OCI-LY3 (cell line): ENCODE results near the gene DENND5A.

Source experiments
- H2AFZ ChIP-seq: fragments of 200-600, 300-600 bp; shearing (Covaris generic); 2 replicates; pipeline ENCODE4 v1.6.0; 2014; ENCODE audit warnings: antibody characterized with exemption, low read depth, low read length
- H3K27ac ChIP-seq: fragments of 200-600, 300-600 bp; sonication (generic); 2 replicates; pipeline ENCODE4 v1.5.1; 2014; ENCODE audit warnings: mild to moderate bottlenecking, low read length, moderate library complexity, mixed read lengths
- H3K27me3 ChIP-seq: fragments of 200-600, 300-600 bp; sonication (generic); 2 replicates; pipeline ENCODE4 v1.6.1; 2014; ENCODE audit warnings: low read depth, low read length, mixed read lengths
- H3K36me3 ChIP-seq: fragments of 200-600, 300-600 bp; sonication (generic); replicated peaks from 2 replicates; pipeline ENCODE3; 2014; ENCODE audit warnings: low read depth, low read length, mixed read lengths
- H3K4me1 ChIP-seq: fragments of 300-600, 200-600 bp; sonication (generic); 2 replicates; pipeline ENCODE4 v1.6.1; 2014; ENCODE audit warnings: low read length, mixed read lengths
- H3K4me2 ChIP-seq: fragments of 200-600, 300-600 bp; sonication (generic); 2 replicates; pipeline ENCODE4 v1.6.1; 2014; ENCODE audit warnings: low read length, mixed read lengths
- H3K4me3 ChIP-seq: fragments of 300-600, 200-600 bp; sonication (generic); 2 replicates; pipeline ENCODE4 v1.5.1; 2014; ENCODE audit warnings: antibody characterized with exemption, mild to moderate bottlenecking, low read length, moderate library complexity
- H3K79me2 ChIP-seq: fragments of 300-600, 200-600 bp; shearing (Covaris generic); 2 replicates; pipeline ENCODE4 v1.6.1; 2014; ENCODE audit warnings: mild to moderate bottlenecking, low read length, mixed read lengths
- H3K9ac ChIP-seq: fragments of 300-600, 200-600 bp; shearing (Covaris generic); 2 replicates; pipeline ENCODE4 v1.6.0; 2014; ENCODE audit warnings: mild to moderate bottlenecking, low read length, moderate library complexity
- H3K9me3 ChIP-seq: fragments of 200-600, 300-600 bp; shearing (Covaris generic); 2 replicates; pipeline ENCODE4 v1.6.1; 2014; ENCODE audit warnings: low read length, mixed read lengths; ENCODE audit not compliant: insufficient read depth
- H4K20me1 ChIP-seq: fragments of 200-600, 300-600 bp; sonication (generic); 2 replicates; pipeline ENCODE4 v1.6.1; 2016; ENCODE audit warnings: low read length, mixed read lengths; ENCODE audit not compliant: insufficient read depth
- CTCF ChIP-seq: fragments of 200-600, 300-600 bp; sonication (generic); IDR thresholded peaks from 2 replicates; pipeline ENCODE4 v1.5.1; 2014; ENCODE audit warnings: antibody characterized with exemption, low read length, low read depth
- EZH2phosphoT487 ChIP-seq: fragments of 200-600 bp; shearing (Covaris generic); IDR thresholded peaks from 2 replicates; pipeline ENCODE4 v1.6.1; 2018; ENCODE audit warnings: antibody characterized with exemption, mixed run types, low read depth

The DENND5A gene

GRCh38 chr11:9219115-9219514 is 46.0 kb downstream of the DENND5A start:
- Histone ChIP-seq H3K4me3 (no peak overlapping the region), H3K9me3 (no peaks in the 10 kb centered on the region), H3K27ac (no peak overlapping the region), H3K36me3 (no peaks in the 10 kb centered on the region), H4K20me1 (peaks cover 20% of the 10 kb centered on the region), H3K79me2 (peaks cover 70% of the 10 kb centered on the region), H3K4me2 (no peak overlapping the region), H2AFZ (no peak overlapping the region), H3K27me3 (no peaks in the 10 kb centered on the region), H3K9ac (no peak overlapping the region), H3K4me1 (peaks cover 1% of the 10 kb centered on the region)
- TF ChIP-seq EZH2phosphoT487 = no peak
- no peak for TF ChIP-seq CTCF

GRCh38 chr11:9214765-9215164 is 50.4 kb downstream of the DENND5A start:
- H3K4me1 ChIP-seq = peaks cover 18% of the 10 kb centered on the region
- H3K27ac ChIP-seq = no peak overlapping the region
- H3K4me3 ChIP-seq = no peak overlapping the region
- no peak overlapping the region for H2AFZ ChIP-seq
- TF ChIP-seq EZH2phosphoT487 (no peak), CTCF (no peak)
- no peak overlapping the region for H3K4me2 ChIP-seq
- no peaks in the 10 kb centered on the region for H3K27me3 ChIP-seq
- no peaks in the 10 kb centered on the region for H3K9me3 ChIP-seq
- peaks cover 25% of the 10 kb centered on the region for H4K20me1 ChIP-seq
- no peak overlapping the region for H3K9ac ChIP-seq
- peaks cover 79% of the 10 kb centered on the region for H3K79me2 ChIP-seq
- no peaks in the 10 kb centered on the region for H3K36me3 ChIP-seq

- Histone ChIP-seq H3K27ac (no peak overlapping the region), H3K9ac (no peak overlapping the region), H3K9me3 (no peaks in the 10 kb centered on the region), H3K4me3 (no peak overlapping the region), H3K36me3 (no peaks in the 10 kb centered on the region), H3K79me2 (peaks cover 74% of the 10 kb centered on the region), H4K20me1 (peaks cover 24% of the 10 kb centered on the region), H3K27me3 (no peaks in the 10 kb centered on the region), H3K4me2 (peak overlapping the region; percentile 54), H2AFZ (no peak overlapping the region), H3K4me1 (peaks cover 39% of the 10 kb centered on the region)
- TF ChIP-seq EZH2phosphoT487 = no peak
- no peak for TF ChIP-seq CTCF
Measured at GRCh38 chr11:9211322-9211721, 53.8 kb downstream of the DENND5A start.

- Histone ChIP-seq H3K27ac (peak overlapping the region; percentile 33; the same call in 1 of the 2 replicates), H4K20me1 (peaks cover 20% of the 10 kb centered on the region), H3K79me2 (peaks cover 70% of the 10 kb centered on the region)
Measured at GRCh38 chr11:9210922-9211320, 54.2 kb downstream of the DENND5A start.

More at GRCh38 chr11:9210922-9211320, 54.2 kb downstream of the DENND5A start:
- TF ChIP-seq EZH2phosphoT487 (no peak), CTCF (no peak)
- Histone ChIP-seq H3K27me3 (no peaks in the 10 kb centered on the region), H3K4me2 (peak overlapping the region; percentile 54), H3K4me1 (peaks cover 39% of the 10 kb centered on the region), H3K9ac (no peak overlapping the region), H3K9me3 (no peaks in the 10 kb centered on the region), H2AFZ (no peak overlapping the region), H3K4me3 (no peak overlapping the region), H3K36me3 (no peaks in the 10 kb centered on the region)
